Measurements from ENCODE around the gene PTPRT. TPM values are rescaled to one million over a fixed set of nuclear protein-coding genes. Genes with fewer than 3 reads are reported as not detected.

PTPRT gene
- total and polyA plus RNA-seq, 2 of the 13 experiments (the other 11 are each of a cell fraction or from before 2014, with no cell fraction given) = under 0.01 to 0.09 TPM

- no peak for TF ChIP-seq ZBTB4 (CRISPR knock-in tag; IDR thresholded peaks at IDR 0.05; ENCODE audit: borderline replicate concordance)
- no peak for TF ChIP-seq ZNF567 (CRISPR knock-in tag; IDR thresholded peaks at IDR 0.05; ENCODE audit: borderline replicate concordance)
- no peak for TF ChIP-seq ATF7-NPFF (CRISPR knock-in tag; IDR thresholded peaks at IDR 0.05; ENCODE audit: low read depth)
- peak; percentile 35; the same call in 1 of the 2 replicates for TF ChIP-seq FOXA3 (CRISPR knock-in tag; IDR thresholded peaks at IDR 0.05)
- no peak for TF ChIP-seq ZNF136 (CRISPR knock-in tag; IDR thresholded peaks at IDR 0.05; ENCODE audit: low read depth)
- TF ChIP-seq SALL2 (CRISPR knock-in tag; IDR thresholded peaks at IDR 0.05) = no peak
- no peak for TF ChIP-seq SRSF1 (optimal IDR thresholded peaks at IDR 0.05; ENCODE audit: low read depth, low read length)
- no peak for TF ChIP-seq MXD1 (CRISPR knock-in tag; IDR thresholded peaks at IDR 0.05)
- no peak for TF ChIP-seq ZNF563 (CRISPR knock-in tag; IDR thresholded peaks at IDR 0.05)
- no peak for TF ChIP-seq SATB2 (CRISPR knock-in tag; IDR thresholded peaks at IDR 0.05)
- TF ChIP-seq ZNF407 (CRISPR knock-in tag; IDR thresholded peaks at IDR 0.05; ENCODE audit: not compliant biosample characterization) = no peak
- no peak for TF ChIP-seq SCMH1 (CRISPR knock-in tag; IDR thresholded peaks at IDR 0.05; ENCODE audit: borderline replicate concordance)
- peak; percentile 91; the same call in 1 of the 2 replicates for TF ChIP-seq HNF1B (CRISPR knock-in tag; IDR thresholded peaks at IDR 0.05)
- no peak for TF ChIP-seq SOX6 (IDR thresholded peaks at IDR 0.05)
- no peak for TF ChIP-seq SOX6 (CRISPR knock-in tag; IDR thresholded peaks at IDR 0.05)
Measured at GRCh38 chr20:42134265-42135098, 1055.2 kb downstream of the PTPRT start (continued).
